Tibial artery (tissue), 4 donors: ENCODE data around the gene CERS6.

Experiments
- DNase-seq, 2 donors: peaks; one replicate each; pipeline ENCODE4 v3.0.0-alpha.2; 2019
- H3K27ac ChIP-seq, 2 donors: fragments of 200-600 bp; sonication (generic) in 1 of 2; 1 replicate in 1 of 2; 2 replicates in 1 of 2; pipeline ENCODE4 v1.5.1; 2018 to 2019; ENCODE audit warnings: mild to moderate bottlenecking in 1 of 2
- H3K27me3 ChIP-seq, 2 donors: fragments of 200-600 bp; sonication (generic) in 1 of 2; one replicate each; pipeline versions ENCODE4 v1.5.1 to v1.6.0; 2016 to 2019
- H3K36me3 ChIP-seq, 3 donors: fragments of 200-600 bp; sonication (generic) in 2 of 3; one replicate each; pipeline ENCODE4 v1.5.1; 2016 to 2019; ENCODE audit warnings: mild to moderate bottlenecking in 2 of 3
- H3K4me1 ChIP-seq, 4 donors: fragments of 200-600 bp; sonication (generic) in 2 of 4; 1 replicate in 3 of 4; 2 replicates in 1 of 4; pipeline ENCODE4 v1.5.1; 2016 to 2019
- H3K4me3 ChIP-seq, 2 donors: fragments of 200-600 bp; sonication (generic) in 1 of 2; 1 replicate in 1 of 2; 2 replicates in 1 of 2; pipeline ENCODE4 v1.5.1; 2018 to 2019; ENCODE audit warnings: mild to moderate bottlenecking in 2 of 2
- H3K9me3 ChIP-seq, 3 donors: fragments of 200-600 bp; sonication (generic) in 1 of 3; one replicate each; pipeline ENCODE4 v1.5.1; 2016 to 2019
- CTCF ChIP-seq, 2 experiments: fragments of 200-600 bp in 1 of 2; fragments of 450-650 bp in 1 of 2; IDR thresholded peaks; one replicate each; pipeline ENCODE4 v1.5.1; 2017 to 2019; ENCODE audit warnings: antibody characterized with exemption in 2 of 2, mild to moderate bottlenecking in 1 of 2, moderate library complexity in 1 of 2
- intact Hi-C: fragments of 100-400 bp; cut with DNase I; formaldehyde crosslinking; loops from one replicate; pipeline ENCODE4 v1.15.0; 2023; ENCODE audit warnings: low total_unique reads

CERS6 gene

GRCh38 chr2:168529054-168529833 lies 73.2 kb downstream of the CERS6 start:
- Histone ChIP-seq H3K4me1 (peaks cover 0 to 90% (median 36%) of the 10 kb centered on the region in 4 donors), H3K27ac (peak overlapping the region; percentile 49 to 51), H3K4me3 (no peak overlapping the region), H3K27me3 (no peaks in the 10 kb centered on the region), H3K36me3 (no peaks in the 10 kb centered on the region), H3K9me3 (no peaks in the 10 kb centered on the region)
- intact Hi-C loops, result no loop called here
- no peak for TF ChIP-seq CTCF (IDR thresholded peaks at IDR 0.05)
- DNase-seq, result no peak

- Histone ChIP-seq H3K36me3 (no peaks in the 10 kb centered on the region), H3K4me3 (no peak overlapping the region), H3K27ac (peak overlapping the region; percentile 49 to 51), H3K27me3 (no peaks in the 10 kb centered on the region), H3K9me3 (no peaks in the 10 kb centered on the region), H3K4me1 (peaks cover 0 to 82% (median 32%) of the 10 kb centered on the region in 4 donors)
- no peak for TF ChIP-seq CTCF (IDR thresholded peaks at IDR 0.05)
- no peak for DNase-seq
- intact Hi-C loops, result no loop called here
Measured at GRCh38 chr2:168529900-168530561, 74.0 kb downstream of the CERS6 start.

- H3K4me3 ChIP-seq, result no peak overlapping the region
- H3K4me1 ChIP-seq, result peaks cover 0 to 71% (median 27%) of the 10 kb centered on the region in 4 donors
- TF ChIP-seq CTCF (IDR thresholded peaks at IDR 0.05), result no peak
- peak overlapping the region; percentile 39 to 57 for H3K27ac ChIP-seq
- H3K36me3 ChIP-seq, result no peaks in the 10 kb centered on the region
- no peaks in the 10 kb centered on the region for H3K9me3 ChIP-seq
- DNase-seq, result no peak
- intact Hi-C loops, result no loop called here
- H3K27me3 ChIP-seq, result no peaks in the 10 kb centered on the region
Measured at GRCh38 chr2:168530982-168531622, 75.0 kb downstream of the CERS6 start.

- Histone ChIP-seq H3K36me3 (no peaks in the 10 kb centered on the region), H3K4me3 (no peak overlapping the region), H3K4me1 (peaks cover 0 to 43% (median 9%) of the 10 kb centered on the region in 4 donors), H3K27ac (no peak overlapping the region), H3K9me3 (no peaks in the 10 kb centered on the region), H3K27me3 (no peaks in the 10 kb centered on the region)
- no peak for DNase-seq
- TF ChIP-seq CTCF (IDR thresholded peaks at IDR 0.05), result no peak
- intact Hi-C loops, result loop anchor here (5.0 kb wide), 1 partner anchor 1173 kb away; no protein-coding TSS in a partner anchor
Measured at GRCh38 chr2:168534926-168535325, 78.9 kb downstream of the CERS6 start.

GRCh38 chr2:168536925-168537466 lies 80.9 kb downstream of the CERS6 start:
- Histone ChIP-seq H3K4me1 (peaks cover 0 to 22% (median 2%) of the 10 kb centered on the region in 4 donors), H3K36me3 (no peaks in the 10 kb centered on the region), H3K27ac (no peak overlapping the region), H3K9me3 (no peaks in the 10 kb centered on the region), H3K27me3 (no peaks in the 10 kb centered on the region), H3K4me3 (no peak overlapping the region)
- intact Hi-C loops, result loop anchor here (5.0 kb wide), 1 partner anchor 1175 kb away; no protein-coding TSS in a partner anchor
- TF ChIP-seq CTCF (IDR thresholded peaks at IDR 0.05), result no peak
- no peak for DNase-seq
